Tibial nerve (tissue), 3 donors: ENCODE results near the gene IQSEC1.

Experiments
- POLR2A ChIP-seq, 2 donors: fragments of 450-650 bp; IDR thresholded peaks; one replicate each; pipeline ENCODE4 v1.6.1; 2017; ENCODE audit warnings: antibody characterized with exemption in 2 of 2, mild to moderate bottlenecking in 2 of 2, moderate library complexity in 2 of 2
- TF ChIP-seq, protein P1 (sequence below), 5 experiments: fragments of 200-600 bp in 3 of 5; fragments of 450-650 bp in 2 of 5; sonication (generic) in 3 of 5; IDR thresholded peaks; one replicate each; pipeline ENCODE4 v1.5.1; 2016 to 2019; ENCODE audit warnings: antibody characterized with exemption in 5 of 5, mild to moderate bottlenecking in 3 of 5, moderate library complexity in 2 of 5

DNA sequence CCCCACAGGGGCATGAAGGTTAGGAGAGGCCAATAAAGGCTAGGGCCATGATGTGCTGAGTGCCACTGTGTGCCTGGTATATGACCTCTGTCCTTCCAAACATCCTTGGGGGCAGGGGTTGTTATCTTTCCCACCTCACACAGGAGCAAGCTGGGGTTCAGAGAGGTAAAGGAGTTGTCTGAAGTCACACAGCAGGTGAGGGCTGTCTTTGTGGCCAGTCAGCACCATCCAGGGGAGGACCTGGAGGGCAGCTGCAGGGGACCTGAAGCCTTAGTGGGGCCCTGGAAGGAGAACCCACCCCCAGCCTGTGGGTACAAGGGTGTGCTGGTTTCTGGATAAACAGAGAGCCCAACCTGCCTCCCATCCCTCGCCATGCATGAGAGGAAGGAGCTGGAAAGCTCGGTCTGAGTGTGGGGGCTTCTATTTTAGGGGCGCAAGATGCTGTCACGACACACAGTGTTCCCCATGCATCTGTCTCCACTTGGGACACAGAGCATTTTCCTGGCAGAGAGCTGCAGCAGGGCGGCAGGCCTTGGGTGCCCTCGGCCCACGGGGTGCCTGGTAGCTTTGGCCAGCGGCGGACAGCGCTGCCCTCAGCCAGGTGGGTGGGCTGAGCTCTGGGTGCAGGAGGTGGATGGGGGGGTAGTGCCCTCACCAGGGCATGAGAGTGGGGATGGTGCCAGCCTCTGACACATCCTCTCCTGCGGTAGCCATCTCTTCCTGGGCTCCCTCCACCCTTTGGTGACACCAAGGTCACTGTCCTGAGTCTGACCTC, 14.7 kb downstream of the IQSEC1 start:
- TF ChIP-seq, protein P1, sequence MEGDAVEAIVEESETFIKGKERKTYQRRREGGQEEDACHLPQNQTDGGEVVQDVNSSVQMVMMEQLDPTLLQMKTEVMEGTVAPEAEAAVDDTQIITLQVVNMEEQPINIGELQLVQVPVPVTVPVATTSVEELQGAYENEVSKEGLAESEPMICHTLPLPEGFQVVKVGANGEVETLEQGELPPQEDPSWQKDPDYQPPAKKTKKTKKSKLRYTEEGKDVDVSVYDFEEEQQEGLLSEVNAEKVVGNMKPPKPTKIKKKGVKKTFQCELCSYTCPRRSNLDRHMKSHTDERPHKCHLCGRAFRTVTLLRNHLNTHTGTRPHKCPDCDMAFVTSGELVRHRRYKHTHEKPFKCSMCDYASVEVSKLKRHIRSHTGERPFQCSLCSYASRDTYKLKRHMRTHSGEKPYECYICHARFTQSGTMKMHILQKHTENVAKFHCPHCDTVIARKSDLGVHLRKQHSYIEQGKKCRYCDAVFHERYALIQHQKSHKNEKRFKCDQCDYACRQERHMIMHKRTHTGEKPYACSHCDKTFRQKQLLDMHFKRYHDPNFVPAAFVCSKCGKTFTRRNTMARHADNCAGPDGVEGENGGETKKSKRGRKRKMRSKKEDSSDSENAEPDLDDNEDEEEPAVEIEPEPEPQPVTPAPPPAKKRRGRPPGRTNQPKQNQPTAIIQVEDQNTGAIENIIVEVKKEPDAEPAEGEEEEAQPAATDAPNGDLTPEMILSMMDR (IDR thresholded peaks at IDR 0.05), result no peak
- no peak for TF ChIP-seq POLR2A (IDR thresholded peaks at IDR 0.05)
